HG03354 (cell line): Measurements from ENCODE around the gene JUN.

Experiments
- ATAC-seq: cut with Tn5 transposase; IDR thresholded peaks from one replicate; pipeline ENCODE4 v1.9.1; 2021; ENCODE audit warnings: mild to moderate bottlenecking; ENCODE audit not compliant: unreplicated experiment, poor library complexity, severe bottlenecking

The JUN gene

GRCh38 chr1:58786184-58786926 is 2.5 kb upstream of the JUN start:
- no peak for ATAC-seq

GRCh38 chr1:58785442-58786058 is 1.7 kb upstream of the JUN start:
- ATAC-seq = no peak

- peak; percentile 8 for ATAC-seq
Observed at GRCh38 chr1:58784758-58785441, 1.1 kb upstream of the JUN start.

- no peak for ATAC-seq
Observed at GRCh38 chr1:58783090-58783992, 506 bp downstream of the JUN start.

- ATAC-seq = no peak
Observed at GRCh38 chr1:58782178-58783089, 1.4 kb downstream of the JUN start.

GRCh38 chr1:58781541-58782177 is 2.2 kb downstream of the JUN start:
- no peak for ATAC-seq

- no peak for ATAC-seq
Observed at GRCh38 chr1:58780836-58781452, 2.9 kb downstream of the JUN start.

GRCh38 chr1:58780411-58780810 is 3.4 kb downstream of the JUN start:
- ATAC-seq = no peak

GRCh38 chr1:58779801-58780382 is 4.0 kb downstream of the JUN start:
- no peak for ATAC-seq

- no peak for ATAC-seq
Observed at GRCh38 chr1:58779059-58779754, 4.6 kb downstream of the JUN start.

- ATAC-seq = no peak
Observed at GRCh38 chr1:58778385-58779000, 5.4 kb downstream of the JUN start.

- no peak for ATAC-seq
Observed at GRCh38 chr1:58774027-58774426, 9.8 kb downstream of the JUN start.

- ATAC-seq = peak; percentile 78
Observed at GRCh38 chr1:58773406-58773840, 10.4 kb downstream of the JUN start.

GRCh38 chr1:58769809-58770320 is 14.0 kb downstream of the JUN start:
- no peak for ATAC-seq

GRCh38 chr1:58768971-58769808 is 14.7 kb downstream of the JUN start:
- ATAC-seq = no peak
